ENCODE data around the gene NINL. TPM values are rescaled to one million over a fixed set of nuclear protein-coding genes. Genes with fewer than 3 reads are reported as not detected.
"Not testable (repeated sequence)": the region's sequence is repeated elsewhere in the genome, so short reads cannot be mapped to it uniquely, and the experiment has no call there.

The NINL gene
- polyA plus RNA-seq (2013, experiment 1 of 2), result 15.0 TPM
- polyA plus RNA-seq (2013, experiment 2 of 2), result 20.4 TPM

GRCh38 chr20:25584905-25585704 lies at the start of gene NINL:
Gene NINL, minus strand, starts transcription at chr20:25585531. Its CDS starts 58,944 bp downstream, at chr20:25526587.
- Histone ChIP-seq H3K4me1 (ENCODE audit: insufficient read depth, low read length) (no peaks in the 10 kb centered on the region), H3K9ac (ENCODE audit: low read depth, low read length) (peak within 1 kb of the TSS; percentile 87), H3K4me3 (ENCODE audit: low read length) (peak within 1 kb of the TSS; percentile 74), H3K9me3 (ENCODE audit: insufficient read depth, low read depth, low read length) (no peaks in the 10 kb centered on the region), H3K27ac (ENCODE audit: low read depth, low read length) (peak within 1 kb of the TSS; percentile 94), H3K36me3 (ENCODE audit: insufficient read depth, low read length) (peaks cover 8% of the 10 kb centered on the region; the same call in 1 of the 2 replicates), H3K27me3 (ENCODE audit: insufficient read depth, low read length) (no peaks in the 10 kb centered on the region)
- under 1% methylated on average over 108 of the region's 108 CpGs for WGBS

- WGBS, result 89% methylated on average over 5 of the region's 5 CpGs
- no peaks in the 10 kb centered on the region for H3K4me1 ChIP-seq (ENCODE audit: insufficient read depth, low read length)
- H3K36me3 ChIP-seq (ENCODE audit: insufficient read depth, low read length), result peaks cover 32% of the 10 kb centered on the region
- H3K4me3 ChIP-seq (ENCODE audit: low read length), result no peak overlapping the region
- no peak overlapping the region for H3K27ac ChIP-seq (ENCODE audit: low read depth, low read length)
- no peak overlapping the region for H3K9ac ChIP-seq (ENCODE audit: low read depth, low read length)
- H3K9me3 ChIP-seq (ENCODE audit: insufficient read depth, low read depth, low read length), result peaks cover 23% of the 10 kb centered on the region
- no peaks in the 10 kb centered on the region for H3K27me3 ChIP-seq (ENCODE audit: insufficient read depth, low read length)
Observed at GRCh38 chr20:25632940-25633790, 47.8 kb upstream of the NINL start.

- not testable (repeated sequence) for H3K27me3 ChIP-seq (ENCODE audit: insufficient read depth, low read length); H3K9ac ChIP-seq (ENCODE audit: low read depth, low read length); H3K4me3 ChIP-seq (ENCODE audit: low read length); H3K9me3 ChIP-seq (ENCODE audit: insufficient read depth, low read depth, low read length); H3K27ac ChIP-seq (ENCODE audit: low read depth, low read length); H3K4me1 ChIP-seq (ENCODE audit: insufficient read depth, low read length)
- peaks cover 12% of the 10 kb centered on the region for H3K36me3 ChIP-seq (ENCODE audit: insufficient read depth, low read length)
- WGBS, result 86% methylated on average over 1 of the region's 2 CpGs
Observed at GRCh38 chr20:25630615-25631014, 45.3 kb upstream of the NINL start.

- 94% methylated on average over 7 of the region's 8 CpGs for WGBS
- H3K36me3 ChIP-seq (ENCODE audit: insufficient read depth, low read length), result peaks cover 8% of the 10 kb centered on the region
- no peak overlapping the region for H3K9ac ChIP-seq (ENCODE audit: low read depth, low read length)
- no peaks in the 10 kb centered on the region for H3K27me3 ChIP-seq (ENCODE audit: insufficient read depth, low read length)
- no peaks in the 10 kb centered on the region for H3K9me3 ChIP-seq (ENCODE audit: insufficient read depth, low read depth, low read length)
- H3K4me3 ChIP-seq (ENCODE audit: low read length), result no peak overlapping the region
- no peak overlapping the region for H3K27ac ChIP-seq (ENCODE audit: low read depth, low read length)
- peaks cover 5% of the 10 kb centered on the region; the same call in 1 of the 2 replicates for H3K4me1 ChIP-seq (ENCODE audit: insufficient read depth, low read length)
Observed at GRCh38 chr20:25629816-25630499, 44.6 kb upstream of the NINL start.

- no peak overlapping the region for H3K9ac ChIP-seq (ENCODE audit: low read depth, low read length)
- no peak overlapping the region for H3K4me3 ChIP-seq (ENCODE audit: low read length)
- H3K27ac ChIP-seq (ENCODE audit: low read depth, low read length), result no peak overlapping the region; the same call in 1 of the 2 replicates
- H3K36me3 ChIP-seq (ENCODE audit: insufficient read depth, low read length), result no peaks in the 10 kb centered on the region
- peaks cover 20% of the 10 kb centered on the region for H3K4me1 ChIP-seq (ENCODE audit: insufficient read depth, low read length)
- H3K9me3 ChIP-seq (ENCODE audit: insufficient read depth, low read depth, low read length), result no peaks in the 10 kb centered on the region
- H3K27me3 ChIP-seq (ENCODE audit: insufficient read depth, low read length), result peaks cover 23% of the 10 kb centered on the region
- WGBS, result 81% methylated on average over 9 of the region's 9 CpGs
Observed at GRCh38 chr20:25626779-25627178, 41.4 kb upstream of the NINL start.

GRCh38 chr20:25624500-25624939 lies 39.2 kb upstream of the NINL start:
- Histone ChIP-seq H3K9me3 (ENCODE audit: insufficient read depth, low read depth, low read length) (no peaks in the 10 kb centered on the region), H3K4me3 (ENCODE audit: low read length) (peak overlapping the region; percentile 75), H3K27me3 (ENCODE audit: insufficient read depth, low read length) (peaks cover 24% of the 10 kb centered on the region), H3K4me1 (ENCODE audit: insufficient read depth, low read length) (peaks cover 20% of the 10 kb centered on the region), H3K36me3 (ENCODE audit: insufficient read depth, low read length) (no peaks in the 10 kb centered on the region), H3K27ac (ENCODE audit: low read depth, low read length) (peak overlapping the region; percentile 87), H3K9ac (ENCODE audit: low read depth, low read length) (peak overlapping the region; percentile 95)
- WGBS, result 44% methylated on average over 17 of the region's 17 CpGs

- under 1% methylated on average over 81 of the region's 81 CpGs for WGBS
- H3K36me3 ChIP-seq (ENCODE audit: insufficient read depth, low read length), result no peaks in the 10 kb centered on the region
- H3K27ac ChIP-seq (ENCODE audit: low read depth, low read length), result peak within 1 kb of the TSS; percentile 87
- peaks cover 24% of the 10 kb centered on the region for H3K27me3 ChIP-seq (ENCODE audit: insufficient read depth, low read length)
- H3K4me1 ChIP-seq (ENCODE audit: insufficient read depth, low read length), result peaks cover 20% of the 10 kb centered on the region
- H3K9ac ChIP-seq (ENCODE audit: low read depth, low read length), result peak within 1 kb of the TSS; percentile 95
- H3K4me3 ChIP-seq (ENCODE audit: low read length), result peak within 1 kb of the TSS; percentile 75
- H3K9me3 ChIP-seq (ENCODE audit: insufficient read depth, low read depth, low read length), result no peaks in the 10 kb centered on the region
Observed at GRCh38 chr20:25623736-25624499, 38.6 kb upstream of the NINL start, which contains the start of gene NANP. Gene NANP, minus strand, starts transcription at chr20:25624014. Its CDS starts 66 bp downstream, at chr20:25623948.

GRCh38 chr20:25623225-25623735 lies 37.9 kb upstream of the NINL start:
- 1% methylated on average over 45 of the region's 45 CpGs for WGBS
- Histone ChIP-seq H3K9me3 (ENCODE audit: insufficient read depth, low read depth, low read length) (no peaks in the 10 kb centered on the region), H3K4me1 (ENCODE audit: insufficient read depth, low read length) (peaks cover 20% of the 10 kb centered on the region), H3K36me3 (ENCODE audit: insufficient read depth, low read length) (no peaks in the 10 kb centered on the region), H3K27me3 (ENCODE audit: insufficient read depth, low read length) (peaks cover 24% of the 10 kb centered on the region), H3K9ac (ENCODE audit: low read depth, low read length) (peak overlapping the region; percentile 95), H3K4me3 (ENCODE audit: low read length) (peak overlapping the region; percentile 75), H3K27ac (ENCODE audit: low read depth, low read length) (peak overlapping the region; percentile 27; the same call in 1 of the 2 replicates)

GRCh38 chr20:25622450-25623224 lies 37.3 kb upstream of the NINL start:
- Histone ChIP-seq H3K4me1 (ENCODE audit: insufficient read depth, low read length) (peaks cover 20% of the 10 kb centered on the region), H3K36me3 (ENCODE audit: insufficient read depth, low read length) (no peaks in the 10 kb centered on the region), H3K9me3 (ENCODE audit: insufficient read depth, low read depth, low read length) (no peaks in the 10 kb centered on the region), H3K9ac (ENCODE audit: low read depth, low read length) (peak overlapping the region; percentile 95), H3K27me3 (ENCODE audit: insufficient read depth, low read length) (peaks cover 24% of the 10 kb centered on the region), H3K27ac (ENCODE audit: low read depth, low read length) (no peak overlapping the region), H3K4me3 (ENCODE audit: low read length) (peak overlapping the region; percentile 75)
- WGBS, result 42% methylated on average over 17 of the region's 17 CpGs

Measured in HUES64 (cell line).